K562 (cell line): ENCODE measurements around the gene VPS26A. TPM values are rescaled to one million over a fixed set of nuclear protein-coding genes. Genes with fewer than 3 reads are reported as not detected.
A peak's percentile ranks its signal among the peaks of the same experiment; 100 is the strongest.

Experiments
- ARNT ChIP-seq, 2 experiments: fragments of 450-650 bp; IDR thresholded peaks; 2 replicates each; pipeline ENCODE4 v1.6.1; 2016; ENCODE audit warnings: mild to moderate bottlenecking in 1 of 2
- BHLHE40 ChIP-seq: IDR thresholded peaks from 2 replicates; pipeline ENCODE4 v1.6.1; 2011; ENCODE audit warnings: low read length, improper control_type of control experiment
- C11orf30 ChIP-seq: fragments of 450-650 bp; IDR thresholded peaks from 2 replicates; pipeline ENCODE4 v1.6.1; 2016; ENCODE audit warnings: low read depth, mild to moderate bottlenecking
- CBFB ChIP-seq: sonication (generic); formaldehyde crosslinking; IDR thresholded peaks from 2 replicates; pipeline ENCODE4 v1.4.0; 2020; ENCODE audit warnings: mild to moderate bottlenecking, missing genetic modification reagents
- EHMT2 ChIP-seq: fragments of 450-650 bp; IDR thresholded peaks from 2 replicates; pipeline ENCODE4 v1.6.1; 2018; ENCODE audit warnings: antibody characterized with exemption
- FOXP1 ChIP-seq: sonication (generic); formaldehyde crosslinking; IDR thresholded peaks from 2 replicates; pipeline ENCODE4 v1.8.0; 2022; ENCODE audit warnings: mild to moderate bottlenecking, missing genetic modification reagents
- HDAC2 ChIP-seq: fragments of 450-650 bp; IDR thresholded peaks from 2 replicates; pipeline ENCODE4 v1.6.1; 2016; ENCODE audit warnings: mild to moderate bottlenecking
- HEY1 ChIP-seq: fragments of 250-450 bp; sonication (Bioruptor Pico); IDR thresholded peaks from 2 replicates; pipeline ENCODE4 v1.5.0; 2020; ENCODE audit warnings: mild to moderate bottlenecking, moderate library complexity, borderline replicate concordance
- HNRNPLL ChIP-seq: fragments of 200-400 bp; formaldehyde crosslinking; IDR thresholded peaks from 2 replicates; pipeline ENCODE4 v1.6.1; 2017; ENCODE audit warnings: low read length, low read depth, mild to moderate bottlenecking; ENCODE audit not compliant: poor library complexity, severe bottlenecking
- KAT7 ChIP-seq: sonication (generic); formaldehyde crosslinking; IDR thresholded peaks from 2 replicates; pipeline ENCODE4 v1.8.0; 2022; ENCODE audit warnings: missing genetic modification reagents, mild to moderate bottlenecking, borderline replicate concordance
- SIN3A ChIP-seq, 2 experiments: fragments of 150-350 bp in 1 of 2; IDR thresholded peaks; 2 replicates each; pipeline ENCODE4 v1.6.1; 2011 to 2016; ENCODE audit warnings: borderline replicate concordance in 2 of 2, low read depth in 2 of 2, low read length in 2 of 2, mild to moderate bottlenecking in 2 of 2, moderate library complexity in 2 of 2; ENCODE audit not compliant: control insufficient read depth in 1 of 2
- TAF1 ChIP-seq: IDR thresholded peaks from 2 replicates; pipeline ENCODE4 v1.6.1; 2011; ENCODE audit warnings: mild to moderate bottlenecking, low read length, moderate library complexity; ENCODE audit not compliant: insufficient read depth, control insufficient read depth, severe bottlenecking; ENCODE audit errors: extremely low read depth
- ZNF79 ChIP-seq: fragments of 250-450 bp; sonication (Bioruptor Pico); IDR thresholded peaks from 2 replicates; pipeline ENCODE4 v1.4.0; 2020; ENCODE audit warnings: low read depth, mild to moderate bottlenecking, moderate library complexity
- polyA plus RNA-seq, 8 experiments: library from polyadenylated mRNA; depleted of rRNA in 4 of 8; stranded (reverse) in 5 of 8; unstranded in 3 of 8; fragments of >200 nt; fragmentation: Nextera tagmentation in 2 of 8; fragmentation: Illumina TruSeq in 1 of 8; extraction: Ambion mirVana in 2 of 8; extraction: Trizol in 1 of 8; gene quantifications; 2 replicates each; pipeline versions ENCODE4 v1.2.1 to v1.2.3, GENCODE V29; 2011 to 2014; ENCODE audit warnings: inconsistent platforms in 1 of 8, missing spikeins in 1 of 8
- total RNA-seq, 7 experiments: library from RNA; depleted of rRNA in 6 of 7; stranded (reverse); fragments of >200 nt in 6 of 7; fragmentation: Illumina TruSeq in 2 of 7; extraction: Trizol in 2 of 7; gene quantifications; 2 replicates each; pipeline versions ENCODE4 v1.2.1 to v1.2.3, GENCODE V29; 2011 to 2021; ENCODE audit warnings: low replicate concordance in 1 of 7
- TF ChIP-seq, protein P1 (sequence below), 2 experiments: fragments of 450-650 bp; IDR thresholded peaks; 2 replicates each; pipeline ENCODE4 v1.6.1; 2016
- TF ChIP-seq, protein P2 (sequence below): fragments of 200-800 bp; sonication (Bioruptor generic); IDR thresholded peaks from 2 replicates; pipeline ENCODE4 v1.6.1; 2017; ENCODE audit warnings: missing genetic modification characterization, missing compliant biosample characterization
- TF ChIP-seq, protein P3 (sequence below), 2 experiments: fragments of 450-650 bp; IDR thresholded peaks; 2 replicates each; pipeline ENCODE4 v1.6.1; 2018; ENCODE audit warnings: mild to moderate bottlenecking in 2 of 2, low read depth in 1 of 2; ENCODE audit not compliant: partially characterized antibody in 2 of 2
- TF ChIP-seq, protein P4 (sequence below): fragments of 450-650 bp; IDR thresholded peaks from 2 replicates; pipeline ENCODE4 v1.6.1; 2017; ENCODE audit warnings: antibody characterized with exemption

The VPS26A gene
- total and polyA plus RNA-seq, 9 of the 15 experiments (the other 6 are each of a cell fraction or from before 2014, with no cell fraction given) = 47.1 to 137 (median 69.3) TPM

DNA sequence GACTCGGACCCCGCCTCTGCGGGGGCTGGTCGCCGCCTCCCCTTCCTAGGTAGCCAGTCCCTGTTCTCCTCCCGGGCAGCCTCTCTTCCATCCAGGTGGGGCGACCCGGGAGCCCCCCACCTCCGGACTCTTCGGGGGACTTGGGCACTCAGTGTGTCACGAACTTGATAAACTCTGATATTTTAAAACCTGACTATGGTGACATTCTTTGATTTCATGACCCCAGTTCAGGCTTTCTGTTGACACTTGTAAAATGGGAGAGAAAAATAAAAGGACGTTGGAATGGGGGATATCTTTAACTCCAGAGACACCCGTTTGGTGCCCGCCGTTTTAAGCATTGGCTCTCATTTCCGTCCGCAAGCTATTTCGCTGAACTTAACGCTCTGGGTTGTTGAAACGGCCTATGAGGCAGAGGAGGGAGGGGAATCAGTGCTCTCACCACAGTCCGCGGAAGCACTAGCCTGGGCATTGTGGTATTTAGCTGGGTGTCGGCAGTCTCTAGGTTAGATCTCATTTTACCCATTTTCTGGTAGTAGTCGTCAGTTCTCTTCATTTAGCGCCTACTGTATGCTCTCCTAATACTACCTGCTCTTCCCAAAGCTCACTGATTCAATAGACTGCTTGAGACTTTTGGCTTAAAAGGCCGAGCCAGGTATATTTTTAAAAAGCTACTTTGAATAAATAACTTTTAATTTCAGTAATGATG lies 738 bp downstream of the VPS26A start (continued):
- TF ChIP-seq, protein P1, sequence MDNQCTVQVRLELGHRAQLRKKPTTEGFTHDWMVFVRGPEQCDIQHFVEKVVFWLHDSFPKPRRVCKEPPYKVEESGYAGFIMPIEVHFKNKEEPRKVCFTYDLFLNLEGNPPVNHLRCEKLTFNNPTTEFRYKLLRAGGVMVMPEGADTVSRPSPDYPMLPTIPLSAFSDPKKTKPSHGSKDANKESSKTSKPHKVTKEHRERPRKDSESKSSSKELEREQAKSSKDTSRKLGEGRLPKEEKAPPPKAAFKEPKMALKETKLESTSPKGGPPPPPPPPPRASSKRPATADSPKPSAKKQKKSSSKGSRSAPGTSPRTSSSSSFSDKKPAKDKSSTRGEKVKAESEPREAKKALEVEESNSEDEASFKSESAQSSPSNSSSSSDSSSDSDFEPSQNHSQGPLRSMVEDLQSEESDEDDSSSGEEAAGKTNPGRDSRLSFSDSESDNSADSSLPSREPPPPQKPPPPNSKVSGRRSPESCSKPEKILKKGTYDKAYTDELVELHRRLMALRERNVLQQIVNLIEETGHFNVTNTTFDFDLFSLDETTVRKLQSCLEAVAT (IDR thresholded peaks at IDR 0.05) = peak in 1 of 2 experiments; percentile 91; a peak in 2 of 4 replicates
- peak; percentile 75; the same call in 1 of the 2 replicates for TF ChIP-seq FOXP1
- TF ChIP-seq C11orf30 = no peak
- TF ChIP-seq, protein P2, sequence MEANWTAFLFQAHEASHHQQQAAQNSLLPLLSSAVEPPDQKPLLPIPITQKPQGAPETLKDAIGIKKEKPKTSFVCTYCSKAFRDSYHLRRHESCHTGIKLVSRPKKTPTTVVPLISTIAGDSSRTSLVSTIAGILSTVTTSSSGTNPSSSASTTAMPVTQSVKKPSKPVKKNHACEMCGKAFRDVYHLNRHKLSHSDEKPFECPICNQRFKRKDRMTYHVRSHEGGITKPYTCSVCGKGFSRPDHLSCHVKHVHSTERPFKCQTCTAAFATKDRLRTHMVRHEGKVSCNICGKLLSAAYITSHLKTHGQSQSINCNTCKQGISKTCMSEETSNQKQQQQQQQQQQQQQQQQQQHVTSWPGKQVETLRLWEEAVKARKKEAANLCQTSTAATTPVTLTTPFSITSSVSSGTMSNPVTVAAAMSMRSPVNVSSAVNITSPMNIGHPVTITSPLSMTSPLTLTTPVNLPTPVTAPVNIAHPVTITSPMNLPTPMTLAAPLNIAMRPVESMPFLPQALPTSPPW (CRISPR knock-in tag) = 0 out of 2 replicates have a peak, but pooled peaks have one; percentile 62
- 0 out of 2 replicates have a peak, but pooled peaks have one; percentile 35 for TF ChIP-seq HDAC2
- peak; percentile 37 to 41; a peak in 1 of 4 replicates for TF ChIP-seq ARNT (IDR thresholded peaks at IDR 0.05)
- no peak for TF ChIP-seq ZNF79 (CRISPR knock-in tag)
- TF ChIP-seq EHMT2 = peak; percentile 80
- 0 out of 4 replicates have a peak, but pooled peaks of 1 of the 2 experiments have one; percentile 9 for TF ChIP-seq SIN3A (IDR thresholded peaks at IDR 0.05; ENCODE audit: borderline replicate concordance in 2 of 2, control insufficient read depth in 1 of 2, low read depth in 2 of 2, low read length in 2 of 2)
- TF ChIP-seq CBFB (CRISPR knock-in tag) = no peak
- 0 out of 2 replicates have a peak, but pooled peaks have one; percentile 42 for TF ChIP-seq HEY1 (CRISPR knock-in tag)
- TF ChIP-seq, protein P3, sequence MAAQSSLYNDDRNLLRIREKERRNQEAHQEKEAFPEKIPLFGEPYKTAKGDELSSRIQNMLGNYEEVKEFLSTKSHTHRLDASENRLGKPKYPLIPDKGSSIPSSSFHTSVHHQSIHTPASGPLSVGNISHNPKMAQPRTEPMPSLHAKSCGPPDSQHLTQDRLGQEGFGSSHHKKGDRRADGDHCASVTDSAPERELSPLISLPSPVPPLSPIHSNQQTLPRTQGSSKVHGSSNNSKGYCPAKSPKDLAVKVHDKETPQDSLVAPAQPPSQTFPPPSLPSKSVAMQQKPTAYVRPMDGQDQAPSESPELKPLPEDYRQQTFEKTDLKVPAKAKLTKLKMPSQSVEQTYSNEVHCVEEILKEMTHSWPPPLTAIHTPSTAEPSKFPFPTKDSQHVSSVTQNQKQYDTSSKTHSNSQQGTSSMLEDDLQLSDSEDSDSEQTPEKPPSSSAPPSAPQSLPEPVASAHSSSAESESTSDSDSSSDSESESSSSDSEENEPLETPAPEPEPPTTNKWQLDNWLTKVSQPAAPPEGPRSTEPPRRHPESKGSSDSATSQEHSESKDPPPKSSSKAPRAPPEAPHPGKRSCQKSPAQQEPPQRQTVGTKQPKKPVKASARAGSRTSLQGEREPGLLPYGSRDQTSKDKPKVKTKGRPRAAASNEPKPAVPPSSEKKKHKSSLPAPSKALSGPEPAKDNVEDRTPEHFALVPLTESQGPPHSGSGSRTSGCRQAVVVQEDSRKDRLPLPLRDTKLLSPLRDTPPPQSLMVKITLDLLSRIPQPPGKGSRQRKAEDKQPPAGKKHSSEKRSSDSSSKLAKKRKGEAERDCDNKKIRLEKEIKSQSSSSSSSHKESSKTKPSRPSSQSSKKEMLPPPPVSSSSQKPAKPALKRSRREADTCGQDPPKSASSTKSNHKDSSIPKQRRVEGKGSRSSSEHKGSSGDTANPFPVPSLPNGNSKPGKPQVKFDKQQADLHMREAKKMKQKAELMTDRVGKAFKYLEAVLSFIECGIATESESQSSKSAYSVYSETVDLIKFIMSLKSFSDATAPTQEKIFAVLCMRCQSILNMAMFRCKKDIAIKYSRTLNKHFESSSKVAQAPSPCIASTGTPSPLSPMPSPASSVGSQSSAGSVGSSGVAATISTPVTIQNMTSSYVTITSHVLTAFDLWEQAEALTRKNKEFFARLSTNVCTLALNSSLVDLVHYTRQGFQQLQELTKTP (IDR thresholded peaks at IDR 0.05; ENCODE audit: low read depth in 1 of 2, partially characterized antibody in 2 of 2) = peak in 1 of 2 experiments; percentile 23
- TF ChIP-seq KAT7 (CRISPR knock-in tag) = peak; percentile 98
- no peak for TF ChIP-seq HNRNPLL
- no peak for TF ChIP-seq BHLHE40
- TF ChIP-seq, protein P4, sequence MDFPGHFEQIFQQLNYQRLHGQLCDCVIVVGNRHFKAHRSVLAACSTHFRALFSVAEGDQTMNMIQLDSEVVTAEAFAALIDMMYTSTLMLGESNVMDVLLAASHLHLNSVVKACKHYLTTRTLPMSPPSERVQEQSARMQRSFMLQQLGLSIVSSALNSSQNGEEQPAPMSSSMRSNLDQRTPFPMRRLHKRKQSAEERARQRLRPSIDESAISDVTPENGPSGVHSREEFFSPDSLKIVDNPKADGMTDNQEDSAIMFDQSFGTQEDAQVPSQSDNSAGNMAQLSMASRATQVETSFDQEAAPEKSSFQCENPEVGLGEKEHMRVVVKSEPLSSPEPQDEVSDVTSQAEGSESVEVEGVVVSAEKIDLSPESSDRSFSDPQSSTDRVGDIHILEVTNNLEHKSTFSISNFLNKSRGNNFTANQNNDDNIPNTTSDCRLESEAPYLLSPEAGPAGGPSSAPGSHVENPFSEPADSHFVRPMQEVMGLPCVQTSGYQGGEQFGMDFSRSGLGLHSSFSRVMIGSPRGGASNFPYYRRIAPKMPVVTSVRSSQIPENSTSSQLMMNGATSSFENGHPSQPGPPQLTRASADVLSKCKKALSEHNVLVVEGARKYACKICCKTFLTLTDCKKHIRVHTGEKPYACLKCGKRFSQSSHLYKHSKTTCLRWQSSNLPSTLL = peak; percentile 99
- peak; percentile 15 for TF ChIP-seq TAF1
